HG02852 (cell line): Measurements from ENCODE around the gene MMP17.
A peak's percentile ranks its signal among the peaks of the same experiment; 100 is the strongest.

Experiments
- ATAC-seq: cut with Tn5 transposase; IDR thresholded peaks from one replicate; pipeline ENCODE4 v1.9.1; 2021; ENCODE audit warnings: mild to moderate bottlenecking, moderate library complexity; ENCODE audit not compliant: unreplicated experiment

MMP17 gene

GRCh38 chr12:131827961-131828534 is at the start of gene MMP17:
MMP17 (plus strand) TSS chr12:131828393; CDS start chr12:131828495, 102 bp downstream.
- peak; percentile 66 for ATAC-seq

- ATAC-seq: no peak
Measured at GRCh38 chr12:131779027-131779426, 49.2 kb upstream of the MMP17 start.

GRCh38 chr12:131782061-131782460 is 46.1 kb upstream of the MMP17 start:
- no peak for ATAC-seq

GRCh38 chr12:131783915-131784541 is 44.2 kb upstream of the MMP17 start:
- peak; percentile 50 for ATAC-seq

GRCh38 chr12:131784909-131785762 is 43.1 kb upstream of the MMP17 start:
- no peak for ATAC-seq

GRCh38 chr12:131785763-131786330 is 42.3 kb upstream of the MMP17 start:
- no peak for ATAC-seq

- no peak for ATAC-seq
Measured at GRCh38 chr12:131786331-131786730, 41.9 kb upstream of the MMP17 start.

- ATAC-seq: no peak
Measured at GRCh38 chr12:131787143-131787660, 41.0 kb upstream of the MMP17 start.

GRCh38 chr12:131788070-131788469 is 40.1 kb upstream of the MMP17 start:
- no peak for ATAC-seq

- ATAC-seq: no peak
Measured at GRCh38 chr12:131789638-131790037, 38.6 kb upstream of the MMP17 start.

- no peak for ATAC-seq
Measured at GRCh38 chr12:131793243-131794022, 34.8 kb upstream of the MMP17 start.

- ATAC-seq: no peak
Measured at GRCh38 chr12:131794061-131794460, 34.1 kb upstream of the MMP17 start.

- no peak for ATAC-seq
Measured at GRCh38 chr12:131794573-131794972, 33.6 kb upstream of the MMP17 start.

GRCh38 chr12:131795064-131795463 is 33.1 kb upstream of the MMP17 start:
- no peak for ATAC-seq

GRCh38 chr12:131795690-131796410 is 32.3 kb upstream of the MMP17 start:
- ATAC-seq: no peak

- no peak for ATAC-seq
Measured at GRCh38 chr12:131796411-131796736, 31.8 kb upstream of the MMP17 start.

- no peak for ATAC-seq
Measured at GRCh38 chr12:131796754-131797587, 31.2 kb upstream of the MMP17 start.

- no peak for ATAC-seq
Measured at GRCh38 chr12:131797588-131797934, 30.6 kb upstream of the MMP17 start.

GRCh38 chr12:131799195-131799594 is 29.0 kb upstream of the MMP17 start:
- no peak for ATAC-seq
